ENCODE data around the gene PGC. TPM values are rescaled to one million over a fixed set of nuclear protein-coding genes. Genes with fewer than 3 reads are reported as not detected.

Gene PGC
- total RNA-seq, 1 experiment from 2014 or later: not detected

DNA sequence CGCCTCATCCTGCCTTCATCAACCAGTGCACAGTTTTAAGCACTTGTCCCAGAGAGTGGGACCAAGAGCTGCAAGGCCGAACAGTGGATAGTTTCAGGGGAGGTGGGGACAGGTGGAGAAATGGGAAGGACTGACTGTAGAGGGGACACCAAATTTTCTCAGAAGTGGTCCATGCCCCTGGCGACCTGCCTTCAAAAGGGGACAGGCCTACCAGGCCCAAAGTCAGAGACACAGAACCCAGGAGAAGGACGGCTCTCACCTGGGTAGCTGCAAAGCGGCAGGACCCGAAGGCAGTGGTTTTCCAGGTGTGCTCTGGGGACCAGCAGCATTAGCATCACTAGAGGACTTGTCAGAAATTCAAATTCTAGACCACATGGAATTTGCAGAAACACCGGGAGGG is 17.6 kb downstream of the PGC start:
- Mint-ChIP-seq H3K27me3 (ENCODE audit: low read depth) (peaks cover 31% of the 10 kb centered on the region), H3K36me3 (ENCODE audit: insufficient read depth in 1 of 3, low read depth in 3 of 3) (no peaks in the 10 kb centered on the region), H3K9me3 (no peaks in the 10 kb centered on the region), H3K4me1 (peaks cover 42 to 46% of the 10 kb centered on the region in 2 experiments), H3K4me3 (peak overlapping the region in 1 of 2 experiments; percentile 23; a peak in 1 of 5 replicates), H3K27ac (peak overlapping the region in 2 of 3 experiments; percentile 60 to 74; a peak in 3 of 7 replicates)
- no peaks in the 10 kb centered on the region for H3K9me3 ChIP-seq (ENCODE audit: control insufficient read depth, low read depth, low read length)
- H2BK120ac ChIP-seq (ENCODE audit: low read depth, low read length, poor library complexity, severe bottlenecking): no peak overlapping the region
- H3K18ac ChIP-seq (ENCODE audit: insufficient read length, low read depth, low read length): no peak overlapping the region
- no peak overlapping the region for H3K9ac ChIP-seq (ENCODE audit: extremely low read depth, insufficient read length, low read length)
- H3K23me2 ChIP-seq (ENCODE audit: insufficient read length, low read depth, low read length, poor library complexity, severe bottlenecking): peaks cover 7% of the 10 kb centered on the region
- H3K56ac ChIP-seq (ENCODE audit: insufficient read length, low read depth, low read length): no peak overlapping the region
- H2BK20ac ChIP-seq (ENCODE audit: low read depth, low read length, poor library complexity, severe bottlenecking): no peak overlapping the region
- no peak overlapping the region for H3T11ph ChIP-seq (ENCODE audit: low read length)
- no CpG with 5 or more reads among the region's 7 CpGs for WGBS (ENCODE audit: extremely low coverage, insufficient read length, low lambda C conversion rate)
- H4K20me1 ChIP-seq (ENCODE audit: control insufficient read depth, insufficient read depth, insufficient read length): no peaks in the 10 kb centered on the region
- no peak overlapping the region for H2AK5ac ChIP-seq (ENCODE audit: insufficient read length, low read length)
- peaks cover 11% of the 10 kb centered on the region; the same call in 1 of the 2 replicates for H3K4me1 ChIP-seq (ENCODE audit: insufficient read depth, low read length)
- H3K4me2 ChIP-seq (ENCODE audit: insufficient read depth, insufficient read length, low read length): no peak overlapping the region
- no peak overlapping the region for H2BK12ac ChIP-seq (ENCODE audit: insufficient read length, low read depth, low read length)
- no peak overlapping the region for H4K91ac ChIP-seq (ENCODE audit: insufficient read length, low read depth, low read length)
- TF ChIP-seq CTCF (conservative IDR thresholded peaks at IDR 0.05): no peak
- H2BK5ac ChIP-seq (ENCODE audit: insufficient read length, low read length): no peak overlapping the region
- H3K27me3 ChIP-seq (ENCODE audit: insufficient read depth, low read length): no peaks in the 10 kb centered on the region
- no peak overlapping the region for H2AFZ ChIP-seq (ENCODE audit: low read length)
- peak overlapping the region; percentile 19; the same call in 1 of the 2 replicates for H3K14ac ChIP-seq (ENCODE audit: insufficient read depth, low read length)
- H4K8ac ChIP-seq (replicated peaks; ENCODE audit: insufficient read length, low read depth, low read length): no peak overlapping the region
- no peak overlapping the region for H3K4ac ChIP-seq (ENCODE audit: low read depth, low read length)
- no peak overlapping the region for H2BK15ac ChIP-seq (ENCODE audit: low read depth, low read length)
- H3K27ac ChIP-seq (ENCODE audit: insufficient read length, low read depth, low read length): no peak overlapping the region
- no peak overlapping the region for H3K23ac ChIP-seq (ENCODE audit: insufficient read length, low read depth, low read length)
- peak; percentile 38 for DNase-seq
- H4K5ac ChIP-seq (ENCODE audit: insufficient read length, low read depth, low read length): no peak overlapping the region
- H3K79me2 ChIP-seq (ENCODE audit: insufficient read depth, low read length): no peaks in the 10 kb centered on the region
- H3K79me1 ChIP-seq (ENCODE audit: insufficient read depth, low read depth, low read length, poor library complexity, severe bottlenecking): no peaks in the 10 kb centered on the region

All from H9 (cell line).